Measurements from ENCODE around the gene PCMTD2. TPM values are rescaled to one million over a fixed set of nuclear protein-coding genes. Genes with fewer than 3 reads are reported as not detected.
"Not testable (repeated sequence)": the region's sequence is repeated elsewhere in the genome, so short reads cannot be mapped to it uniquely, and the experiment has no call there.

The PCMTD2 gene
- total and polyA plus RNA-seq, 8 donors, result 11.8 to 36.8 (median 24.0) TPM

DNA sequence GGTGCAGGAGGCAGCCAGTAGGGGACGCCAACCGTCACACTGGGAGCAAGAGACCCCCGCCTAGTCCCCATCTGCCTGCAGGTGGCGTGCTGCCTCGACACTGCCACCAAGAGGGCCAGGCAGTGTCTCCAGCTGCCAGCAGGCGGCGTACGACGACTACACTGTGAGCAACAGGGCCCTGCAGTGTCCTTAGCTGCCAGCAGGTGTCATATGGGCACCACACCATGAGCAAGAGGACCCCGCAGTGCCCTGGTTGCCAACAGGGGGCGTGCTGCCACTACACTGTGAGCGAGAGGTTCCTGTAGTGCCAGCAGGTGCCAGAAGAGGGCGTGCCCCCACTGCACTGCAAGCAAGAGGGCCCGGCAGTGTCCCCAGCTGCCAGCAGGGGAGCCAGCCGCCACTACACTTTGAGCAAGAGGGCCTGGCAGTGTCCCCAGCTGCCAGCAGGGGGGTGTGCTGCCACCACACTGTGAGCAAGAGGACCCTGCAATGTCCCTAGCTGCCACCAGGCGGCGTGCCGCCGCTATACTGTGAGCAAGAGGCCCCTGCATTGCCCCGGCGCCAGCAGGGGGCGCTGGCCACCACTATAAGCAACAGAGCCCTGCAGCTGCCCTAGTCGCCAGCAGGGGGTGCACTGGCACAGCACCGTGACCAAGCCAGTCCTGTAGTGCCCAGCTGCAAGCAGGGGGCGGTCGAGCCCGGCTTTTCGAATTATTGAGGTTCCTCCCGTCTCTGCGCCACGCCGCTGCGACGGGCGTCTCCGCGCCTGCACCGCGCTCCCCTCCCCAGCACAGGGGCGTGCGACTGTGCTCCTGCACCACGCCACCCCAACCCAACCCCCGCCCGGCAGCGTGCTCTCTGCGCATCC lies 30.3 kb downstream of the PCMTD2 start:
- FAIRE-seq; intact Hi-C loops (cut with DNase I): not testable (repeated sequence)
- DNase-seq, result peak; percentile 39 to 81 (median 72)

GRCh38 chr20:64286447-64287263 lies 31.1 kb downstream of the PCMTD2 start:
- FAIRE-seq; intact Hi-C loops (cut with DNase I); H3K4me1 ChIP-seq; H3K36me3 ChIP-seq; H3K27me3 ChIP-seq; H3K9me3 ChIP-seq; H3K27ac ChIP-seq; H3K4me3 ChIP-seq: not testable (repeated sequence)
- peak; percentile 42 to 79 (median 58) for ATAC-seq
- WGBS, 2 donors, result 92 to 97% methylated on average over 27 to 30 of the region's 30 CpGs
- peak in 1 of 6 donors; percentile 31 for DNase-seq

More for the DNA sequence above, 30.3 kb downstream of the PCMTD2 start:
- H3K27me3 ChIP-seq, H3K4me1 ChIP-seq, H3K27ac ChIP-seq, H3K4me3 ChIP-seq, H3K9me3 ChIP-seq, H3K36me3 ChIP-seq: not testable (repeated sequence)
- peak; percentile 31 to 75 (median 72) for ATAC-seq
- 79 to 85% methylated on average over 41 to 46 of the region's 46 CpGs for WGBS, 2 donors
- TF ChIP-seq, protein P1, sequence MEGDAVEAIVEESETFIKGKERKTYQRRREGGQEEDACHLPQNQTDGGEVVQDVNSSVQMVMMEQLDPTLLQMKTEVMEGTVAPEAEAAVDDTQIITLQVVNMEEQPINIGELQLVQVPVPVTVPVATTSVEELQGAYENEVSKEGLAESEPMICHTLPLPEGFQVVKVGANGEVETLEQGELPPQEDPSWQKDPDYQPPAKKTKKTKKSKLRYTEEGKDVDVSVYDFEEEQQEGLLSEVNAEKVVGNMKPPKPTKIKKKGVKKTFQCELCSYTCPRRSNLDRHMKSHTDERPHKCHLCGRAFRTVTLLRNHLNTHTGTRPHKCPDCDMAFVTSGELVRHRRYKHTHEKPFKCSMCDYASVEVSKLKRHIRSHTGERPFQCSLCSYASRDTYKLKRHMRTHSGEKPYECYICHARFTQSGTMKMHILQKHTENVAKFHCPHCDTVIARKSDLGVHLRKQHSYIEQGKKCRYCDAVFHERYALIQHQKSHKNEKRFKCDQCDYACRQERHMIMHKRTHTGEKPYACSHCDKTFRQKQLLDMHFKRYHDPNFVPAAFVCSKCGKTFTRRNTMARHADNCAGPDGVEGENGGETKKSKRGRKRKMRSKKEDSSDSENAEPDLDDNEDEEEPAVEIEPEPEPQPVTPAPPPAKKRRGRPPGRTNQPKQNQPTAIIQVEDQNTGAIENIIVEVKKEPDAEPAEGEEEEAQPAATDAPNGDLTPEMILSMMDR (IDR thresholded peaks at IDR 0.05), result peak in 3 of 4 donors; percentile 12 to 54 (median 53)

DNA sequence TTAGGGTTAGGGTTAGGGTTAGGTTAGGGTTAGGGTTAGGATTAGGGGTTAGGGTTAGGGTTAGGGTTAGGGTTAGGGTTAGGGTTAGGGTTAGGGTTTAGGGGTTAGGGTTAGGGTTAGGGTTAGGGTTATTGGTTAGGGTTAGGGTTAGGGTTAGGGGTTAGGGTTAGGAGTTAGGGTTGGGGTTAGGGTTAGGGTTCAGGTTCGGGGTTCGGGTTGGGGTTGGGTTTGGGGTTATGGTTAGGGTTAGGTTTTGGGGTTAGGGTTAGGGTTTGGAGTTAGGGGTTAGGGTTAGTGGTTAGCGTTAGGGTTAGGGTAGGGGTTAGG lies 31.7 kb downstream of the PCMTD2 start:
- H3K4me3 ChIP-seq; H3K36me3 ChIP-seq; intact Hi-C loops (cut with DNase I); H3K4me1 ChIP-seq; H3K9me3 ChIP-seq; ATAC-seq; H3K27me3 ChIP-seq; FAIRE-seq; H3K27ac ChIP-seq; DNase-seq: not testable (repeated sequence)
- 92 to 100% methylated on average over 3 of the region's 3 CpGs for WGBS, 2 donors

- H3K27me3 ChIP-seq; H3K36me3 ChIP-seq; intact Hi-C loops (cut with DNase I); FAIRE-seq; H3K9me3 ChIP-seq; H3K4me3 ChIP-seq; H3K4me1 ChIP-seq; DNase-seq; ATAC-seq; H3K27ac ChIP-seq: not testable (repeated sequence)
- 89 to 100% methylated on average over 7 to 9 of the region's 13 CpGs for WGBS, 2 donors
Measured at GRCh38 chr20:64292167-64292566, 36.6 kb downstream of the PCMTD2 start.

GRCh38 chr20:64303086-64303485 lies 47.5 kb downstream of the PCMTD2 start:
- H3K27ac ChIP-seq; ATAC-seq; H3K4me1 ChIP-seq; H3K4me3 ChIP-seq; intact Hi-C loops (cut with DNase I); H3K27me3 ChIP-seq; H3K9me3 ChIP-seq; H3K36me3 ChIP-seq; DNase-seq; FAIRE-seq: not testable (repeated sequence)
- 52 to 69% methylated on average over 1 of the region's 2 CpGs for WGBS, 2 donors

- FAIRE-seq; intact Hi-C loops (cut with DNase I): not testable (repeated sequence)
- 49 to 59% methylated on average over 1 of the region's 1 CpG for WGBS, 2 donors
Measured at GRCh38 chr20:64313761-64314160, 58.2 kb downstream of the PCMTD2 start.

GRCh38 chr20:64315381-64315780 lies 59.8 kb downstream of the PCMTD2 start:
- ATAC-seq; H3K27me3 ChIP-seq; intact Hi-C loops (cut with DNase I); FAIRE-seq; DNase-seq; H3K36me3 ChIP-seq; H3K4me3 ChIP-seq; H3K9me3 ChIP-seq; H3K4me1 ChIP-seq; H3K27ac ChIP-seq: not testable (repeated sequence)

More at GRCh38 chr20:64313761-64314160, 58.2 kb downstream of the PCMTD2 start:
- H3K9me3 ChIP-seq, H3K4me3 ChIP-seq, DNase-seq, ATAC-seq, H3K27ac ChIP-seq, H3K4me1 ChIP-seq, H3K27me3 ChIP-seq, H3K36me3 ChIP-seq: not testable (repeated sequence)

DNA sequence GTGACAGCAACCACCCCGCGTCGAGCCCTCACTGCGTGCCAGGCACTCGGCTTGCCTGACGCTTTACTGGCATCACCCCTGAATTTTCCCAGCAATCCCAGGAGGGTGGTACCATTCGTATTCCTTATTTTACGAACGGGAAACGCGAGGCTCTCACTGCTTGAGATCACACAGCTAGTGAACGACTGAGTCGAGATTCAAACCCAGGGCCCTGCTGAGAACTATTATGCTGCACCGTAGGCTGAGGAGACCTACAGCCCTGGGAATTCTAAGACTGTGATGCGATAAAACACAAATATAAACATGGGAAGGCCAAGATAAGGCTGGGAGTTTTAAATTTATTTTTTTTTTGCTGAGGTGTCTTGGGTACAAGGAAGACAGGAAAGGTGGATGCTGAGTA lies 60.3 kb downstream of the PCMTD2 start:
- WGBS, 2 donors, result 37 to 47% methylated on average over 9 of the region's 15 CpGs
- H3K27me3 ChIP-seq; DNase-seq; H3K27ac ChIP-seq; ATAC-seq; H3K4me3 ChIP-seq; H3K4me1 ChIP-seq; H3K36me3 ChIP-seq; FAIRE-seq; intact Hi-C loops (cut with DNase I); H3K9me3 ChIP-seq: not testable (repeated sequence)

DNA sequence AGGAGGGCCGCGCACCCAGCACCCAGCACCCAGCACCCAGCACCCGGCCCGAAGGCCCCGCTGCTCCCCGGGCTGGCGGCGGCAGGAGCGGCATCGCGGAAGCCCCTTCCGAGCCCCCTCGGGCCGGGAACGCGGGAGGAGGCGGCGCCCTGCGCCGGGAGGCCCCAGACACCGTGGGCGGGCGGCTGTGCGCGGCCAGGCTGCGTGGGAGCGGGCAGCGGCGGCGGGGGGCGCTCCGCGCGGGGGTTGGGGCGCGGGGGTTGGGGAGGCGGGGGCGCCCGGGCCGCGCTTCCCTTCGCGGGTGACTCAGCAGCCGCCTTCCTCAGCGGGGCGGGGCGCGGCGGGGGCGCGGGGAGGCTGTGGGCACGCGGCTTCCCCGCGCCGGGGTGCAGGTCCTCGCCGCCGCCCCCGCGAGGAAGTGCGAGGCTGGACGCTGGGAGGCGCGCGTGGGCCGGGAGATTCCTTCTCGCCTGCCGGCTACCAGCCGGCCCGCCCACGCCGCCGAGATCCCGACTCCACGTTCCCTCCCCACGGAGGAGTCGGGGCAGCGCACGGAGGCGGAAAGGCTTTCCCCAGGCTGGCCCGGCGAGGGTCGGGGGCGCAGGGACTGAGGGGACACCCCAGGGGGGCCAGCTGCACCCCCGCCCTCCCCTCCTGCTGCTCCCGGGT lies 61.0 kb downstream of the PCMTD2 start:
- H3K36me3 ChIP-seq; H3K27me3 ChIP-seq; FAIRE-seq; H3K27ac ChIP-seq; H3K4me1 ChIP-seq; intact Hi-C loops (cut with DNase I); H3K9me3 ChIP-seq: not testable (repeated sequence)
- peak; percentile 38 to 87 (median 86) for ATAC-seq
- peak overlapping the region in 1 of 4 donors; percentile 16 for H3K4me3 ChIP-seq
- 3 to 4% methylated on average over 52 to 85 of the region's 87 CpGs for WGBS, 2 donors
- DNase-seq, result peak in 4 of 6 donors; percentile 30 to 79 (median 58)

GRCh38 chr20:64317331-64317730 lies 61.8 kb downstream of the PCMTD2 start:
- intact Hi-C loops (cut with DNase I); H3K9me3 ChIP-seq; H3K27me3 ChIP-seq; H3K4me1 ChIP-seq; FAIRE-seq; H3K27ac ChIP-seq; DNase-seq; H3K36me3 ChIP-seq; H3K4me3 ChIP-seq: not testable (repeated sequence)
- ATAC-seq, result peak in 3 of 4 donors; percentile 27 to 51 (median 48)
- 78 to 84% methylated on average over 10 of the region's 15 CpGs for WGBS, 2 donors

Data from pancreas (tissue), 10 donors.